AG09309 (cell line): ENCODE results near the gene UTRN.

Source experiments
- DNase-seq: peaks from one replicate; pipeline ENCODE4 v3.0.0-alpha.2; 2010; ENCODE audit warnings: low read depth
- H3K4me3 ChIP-seq: 2 replicates; pipeline ENCODE4 v1.5.1; 2011; ENCODE audit warnings: mild to moderate bottlenecking, low read depth, low read length, moderate library complexity; ENCODE audit not compliant: control insufficient read depth
- TF ChIP-seq, protein P1 (sequence below): IDR thresholded peaks from 2 replicates; pipeline ENCODE4 v1.5.1; 2011; ENCODE audit warnings: mild to moderate bottlenecking, low read depth, low read length, inconsistent platforms; ENCODE audit not compliant: insufficient read depth, control insufficient read depth; ENCODE audit errors: missing control alignments

Gene UTRN

DNA sequence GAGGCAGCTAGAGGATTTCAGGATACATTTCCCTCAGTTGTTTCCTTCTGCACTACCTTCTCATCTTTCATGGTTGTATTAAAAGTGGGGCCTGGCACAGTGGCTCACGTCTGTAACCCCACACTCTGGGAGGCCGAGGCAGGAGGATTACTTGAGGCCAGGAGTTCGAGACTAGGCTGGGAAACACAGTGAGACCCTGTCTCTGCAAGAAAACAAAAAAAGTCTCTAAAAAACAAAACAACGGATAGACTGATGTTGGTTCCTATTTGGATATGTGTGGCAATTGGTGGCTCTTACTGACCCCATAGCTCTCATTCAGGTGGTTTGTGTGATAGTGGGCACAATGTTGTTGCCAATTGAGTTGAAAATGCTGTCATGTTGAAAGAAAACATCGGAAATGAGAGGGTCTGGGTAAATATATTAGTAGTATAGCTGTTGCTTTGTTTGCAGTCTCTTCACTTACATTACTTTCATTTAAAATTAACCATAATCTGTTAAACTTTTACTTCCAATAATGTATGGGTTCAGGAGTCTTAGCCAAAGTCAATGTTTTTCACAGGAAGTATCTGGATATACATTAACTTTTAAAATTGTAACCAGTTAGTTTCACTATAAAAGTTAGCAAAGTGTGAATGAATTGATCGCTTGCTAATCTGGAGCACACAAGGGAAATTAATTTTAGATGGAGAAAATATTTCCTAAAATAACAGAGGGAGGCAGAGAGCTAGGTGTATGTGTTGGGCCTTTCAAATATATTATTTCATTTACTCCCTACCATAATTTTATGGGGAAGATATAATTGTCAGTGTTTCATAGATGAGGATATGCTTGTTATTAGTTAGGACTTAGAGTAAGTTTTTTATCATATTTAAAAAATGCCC lies 31.1 kb downstream of the UTRN start:
- no peak for DNase-seq
- no peak overlapping the region for H3K4me3 ChIP-seq
- TF ChIP-seq, protein P1, sequence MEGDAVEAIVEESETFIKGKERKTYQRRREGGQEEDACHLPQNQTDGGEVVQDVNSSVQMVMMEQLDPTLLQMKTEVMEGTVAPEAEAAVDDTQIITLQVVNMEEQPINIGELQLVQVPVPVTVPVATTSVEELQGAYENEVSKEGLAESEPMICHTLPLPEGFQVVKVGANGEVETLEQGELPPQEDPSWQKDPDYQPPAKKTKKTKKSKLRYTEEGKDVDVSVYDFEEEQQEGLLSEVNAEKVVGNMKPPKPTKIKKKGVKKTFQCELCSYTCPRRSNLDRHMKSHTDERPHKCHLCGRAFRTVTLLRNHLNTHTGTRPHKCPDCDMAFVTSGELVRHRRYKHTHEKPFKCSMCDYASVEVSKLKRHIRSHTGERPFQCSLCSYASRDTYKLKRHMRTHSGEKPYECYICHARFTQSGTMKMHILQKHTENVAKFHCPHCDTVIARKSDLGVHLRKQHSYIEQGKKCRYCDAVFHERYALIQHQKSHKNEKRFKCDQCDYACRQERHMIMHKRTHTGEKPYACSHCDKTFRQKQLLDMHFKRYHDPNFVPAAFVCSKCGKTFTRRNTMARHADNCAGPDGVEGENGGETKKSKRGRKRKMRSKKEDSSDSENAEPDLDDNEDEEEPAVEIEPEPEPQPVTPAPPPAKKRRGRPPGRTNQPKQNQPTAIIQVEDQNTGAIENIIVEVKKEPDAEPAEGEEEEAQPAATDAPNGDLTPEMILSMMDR: no peak

GRCh38 chr6:144316862-144317195 lies 31.7 kb downstream of the UTRN start:
- H3K4me3 ChIP-seq: no peak overlapping the region
- DNase-seq: no peak
- TF ChIP-seq, protein P1: no peak

GRCh38 chr6:144317736-144318135 lies 32.6 kb downstream of the UTRN start:
- no peak for DNase-seq
- TF ChIP-seq, protein P1: no peak

DNA sequence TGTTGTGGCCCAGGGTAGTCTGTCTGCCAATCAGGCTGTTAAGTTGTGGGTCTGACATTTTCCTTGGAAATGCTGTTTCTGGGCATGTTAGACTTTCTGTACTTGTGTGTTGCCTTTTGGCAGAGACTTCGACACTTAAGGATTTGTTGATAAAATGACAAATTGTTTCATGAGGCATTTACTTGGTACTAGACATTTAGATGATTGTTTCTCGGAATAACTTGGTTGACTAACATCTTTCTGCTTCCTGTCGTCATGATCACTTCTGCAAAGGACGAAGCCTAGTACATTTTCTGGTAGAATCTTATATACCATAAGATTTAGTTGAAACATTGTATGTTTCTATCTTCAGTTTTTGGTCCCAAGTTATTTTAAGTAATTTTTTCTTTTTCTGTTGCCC lies 34.1 kb downstream of the UTRN start:
- TF ChIP-seq, protein P1: no peak
- H3K4me3 ChIP-seq: no peak overlapping the region
- no peak for DNase-seq

More at GRCh38 chr6:144317736-144318135, 32.6 kb downstream of the UTRN start:
- H3K4me3 ChIP-seq: no peak overlapping the region

DNA sequence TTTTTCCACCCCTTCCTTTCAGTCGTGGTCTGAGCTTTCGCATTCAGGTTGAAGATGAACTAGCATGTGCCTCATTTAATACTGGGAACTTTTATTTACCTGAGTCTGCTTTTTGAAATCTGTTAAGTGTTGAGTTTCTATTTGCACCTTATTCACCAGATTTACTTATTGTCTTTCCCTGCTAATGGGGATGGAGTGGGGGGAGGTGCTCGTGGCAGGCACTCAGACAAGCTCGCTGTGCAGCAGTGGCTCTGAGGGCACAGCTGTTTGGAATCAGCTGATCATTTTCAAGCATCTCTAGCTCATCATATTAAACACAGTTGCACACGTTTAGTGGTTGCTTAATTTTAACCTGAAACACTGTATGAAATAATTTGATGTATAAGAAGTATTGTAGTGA lies 35.6 kb downstream of the UTRN start:
- TF ChIP-seq, protein P1: no peak
- no peak overlapping the region for H3K4me3 ChIP-seq
- DNase-seq: no peak

GRCh38 chr6:144321839-144322591 lies 36.9 kb downstream of the UTRN start:
- DNase-seq: peak; percentile 40
- no peak overlapping the region for H3K4me3 ChIP-seq
- TF ChIP-seq, protein P1: no peak
